ENCODE data around the gene ZNF423. TPM values are rescaled to one million over a fixed set of nuclear protein-coding genes. Genes with fewer than 3 reads are reported as not detected.

ZNF423 gene
- total RNA-seq, 1 experiment from 2014 or later: 0.49 TPM

GRCh38 chr16:49862694-49863093 lies 6.8 kb upstream of the ZNF423 start:
- Histone ChIP-seq H3K36me3 (ENCODE audit: control insufficient read depth, insufficient read depth, low read length) (no peaks in the 10 kb centered on the region), H3K9me3 (ENCODE audit: control insufficient read depth, insufficient read depth, low read depth, low read length) (no peaks in the 10 kb centered on the region), H3K27ac (ENCODE audit: low read length) (no peak overlapping the region), H3K4me3 (ENCODE audit: low read depth in 2 of 2, low read length in 2 of 2) (no peak overlapping the region), H3K4me1 (ENCODE audit: control insufficient read depth, insufficient read depth, low read length) (no peaks in the 10 kb centered on the region), H3K27me3 (ENCODE audit: control insufficient read depth, insufficient read depth, low read length) (no peaks in the 10 kb centered on the region)
- intact Hi-C loops (cut with micrococcal nuclease; ENCODE audit: unreplicated experiment): no loop called here
- POLR2A ChIA-PET: no interaction called here
- BruUV-seq (replicated peaks): no TSS peak
- TF ChIP-seq POLR2AphosphoS5 (IDR thresholded peaks at IDR 0.05; ENCODE audit: low read depth, low read length) (no peak), TCF7L2 (IDR thresholded peaks at IDR 0.05; ENCODE audit: low read depth, low read length) (no peak)
- TF ChIP-seq, protein P1, sequence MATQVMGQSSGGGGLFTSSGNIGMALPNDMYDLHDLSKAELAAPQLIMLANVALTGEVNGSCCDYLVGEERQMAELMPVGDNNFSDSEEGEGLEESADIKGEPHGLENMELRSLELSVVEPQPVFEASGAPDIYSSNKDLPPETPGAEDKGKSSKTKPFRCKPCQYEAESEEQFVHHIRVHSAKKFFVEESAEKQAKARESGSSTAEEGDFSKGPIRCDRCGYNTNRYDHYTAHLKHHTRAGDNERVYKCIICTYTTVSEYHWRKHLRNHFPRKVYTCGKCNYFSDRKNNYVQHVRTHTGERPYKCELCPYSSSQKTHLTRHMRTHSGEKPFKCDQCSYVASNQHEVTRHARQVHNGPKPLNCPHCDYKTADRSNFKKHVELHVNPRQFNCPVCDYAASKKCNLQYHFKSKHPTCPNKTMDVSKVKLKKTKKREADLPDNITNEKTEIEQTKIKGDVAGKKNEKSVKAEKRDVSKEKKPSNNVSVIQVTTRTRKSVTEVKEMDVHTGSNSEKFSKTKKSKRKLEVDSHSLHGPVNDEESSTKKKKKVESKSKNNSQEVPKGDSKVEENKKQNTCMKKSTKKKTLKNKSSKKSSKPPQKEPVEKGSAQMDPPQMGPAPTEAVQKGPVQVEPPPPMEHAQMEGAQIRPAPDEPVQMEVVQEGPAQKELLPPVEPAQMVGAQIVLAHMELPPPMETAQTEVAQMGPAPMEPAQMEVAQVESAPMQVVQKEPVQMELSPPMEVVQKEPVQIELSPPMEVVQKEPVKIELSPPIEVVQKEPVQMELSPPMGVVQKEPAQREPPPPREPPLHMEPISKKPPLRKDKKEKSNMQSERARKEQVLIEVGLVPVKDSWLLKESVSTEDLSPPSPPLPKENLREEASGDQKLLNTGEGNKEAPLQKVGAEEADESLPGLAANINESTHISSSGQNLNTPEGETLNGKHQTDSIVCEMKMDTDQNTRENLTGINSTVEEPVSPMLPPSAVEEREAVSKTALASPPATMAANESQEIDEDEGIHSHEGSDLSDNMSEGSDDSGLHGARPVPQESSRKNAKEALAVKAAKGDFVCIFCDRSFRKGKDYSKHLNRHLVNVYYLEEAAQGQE (IDR thresholded peaks at IDR 0.05; ENCODE audit: insufficient read depth in 1 of 2, low read depth in 2 of 2, low read length in 1 of 2): no peak
- no peak for DNase-seq (ENCODE audit: low read depth, low spot score)
- ATAC-seq: no peak
- CTCF ChIA-PET: no interaction called here
- in situ Hi-C loops (cut with HindIII; ENCODE audit: low pct_unique_long_range_greater_than_20kb, low sequenced_read_pairs): no loop called here

GRCh38 chr16:49861299-49861698 lies 5.4 kb upstream of the ZNF423 start:
- ChIA-PET CTCF (no interaction called here), POLR2A (no interaction called here)
- DNase-seq (ENCODE audit: low read depth, low spot score) (no peak), ATAC-seq (no peak)
- in situ Hi-C loops (cut with HindIII; ENCODE audit: low pct_unique_long_range_greater_than_20kb, low sequenced_read_pairs): no loop called here
- H3K27ac ChIP-seq (ENCODE audit: low read length): no peak overlapping the region
- intact Hi-C loops (cut with micrococcal nuclease; ENCODE audit: unreplicated experiment): loop anchor here (2.0 kb wide), 1 partner anchor 62 kb away; no protein-coding TSS in a partner anchor
- no peaks in the 10 kb centered on the region for H3K9me3 ChIP-seq (ENCODE audit: control insufficient read depth, insufficient read depth, low read depth, low read length)
- BruUV-seq (replicated peaks): no TSS peak
- no peak overlapping the region for H3K4me3 ChIP-seq (ENCODE audit: low read depth in 2 of 2, low read length in 2 of 2)
- no peaks in the 10 kb centered on the region for H3K36me3 ChIP-seq (ENCODE audit: control insufficient read depth, insufficient read depth, low read length)
- no peaks in the 10 kb centered on the region; the same call in 1 of the 2 replicates for H3K27me3 ChIP-seq (ENCODE audit: control insufficient read depth, insufficient read depth, low read length)
- TF ChIP-seq TCF7L2 (IDR thresholded peaks at IDR 0.05; ENCODE audit: low read depth, low read length) (no peak), SIN3A (IDR thresholded peaks at IDR 0.05; ENCODE audit: borderline replicate concordance, insufficient read depth, low read depth, low read length) (no peak), POLR2AphosphoS5 (IDR thresholded peaks at IDR 0.05; ENCODE audit: low read depth, low read length) (no peak)
- TF ChIP-seq, protein P2, sequence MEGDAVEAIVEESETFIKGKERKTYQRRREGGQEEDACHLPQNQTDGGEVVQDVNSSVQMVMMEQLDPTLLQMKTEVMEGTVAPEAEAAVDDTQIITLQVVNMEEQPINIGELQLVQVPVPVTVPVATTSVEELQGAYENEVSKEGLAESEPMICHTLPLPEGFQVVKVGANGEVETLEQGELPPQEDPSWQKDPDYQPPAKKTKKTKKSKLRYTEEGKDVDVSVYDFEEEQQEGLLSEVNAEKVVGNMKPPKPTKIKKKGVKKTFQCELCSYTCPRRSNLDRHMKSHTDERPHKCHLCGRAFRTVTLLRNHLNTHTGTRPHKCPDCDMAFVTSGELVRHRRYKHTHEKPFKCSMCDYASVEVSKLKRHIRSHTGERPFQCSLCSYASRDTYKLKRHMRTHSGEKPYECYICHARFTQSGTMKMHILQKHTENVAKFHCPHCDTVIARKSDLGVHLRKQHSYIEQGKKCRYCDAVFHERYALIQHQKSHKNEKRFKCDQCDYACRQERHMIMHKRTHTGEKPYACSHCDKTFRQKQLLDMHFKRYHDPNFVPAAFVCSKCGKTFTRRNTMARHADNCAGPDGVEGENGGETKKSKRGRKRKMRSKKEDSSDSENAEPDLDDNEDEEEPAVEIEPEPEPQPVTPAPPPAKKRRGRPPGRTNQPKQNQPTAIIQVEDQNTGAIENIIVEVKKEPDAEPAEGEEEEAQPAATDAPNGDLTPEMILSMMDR (IDR thresholded peaks at IDR 0.05): no peak
- TF ChIP-seq, protein P1 (IDR thresholded peaks at IDR 0.05; ENCODE audit: insufficient read depth in 1 of 2, low read depth in 2 of 2, low read length in 1 of 2): no peak
- H3K4me1 ChIP-seq (ENCODE audit: control insufficient read depth, insufficient read depth, low read length): no peaks in the 10 kb centered on the region
